Hepatocyte (in vitro differentiated cells): ENCODE results near the gene GRID1. TPM values are rescaled to one million over a fixed set of nuclear protein-coding genes. Genes with fewer than 3 reads are reported as not detected.

Experiments used
- DNase-seq: peaks from one replicate; pipeline ENCODE4 v3.0.0-alpha.2; 2016; ENCODE audit warnings: low spot score
- H2AFZ ChIP-seq: fragments of 200-600 bp; sonication (generic); 2 replicates; pipeline ENCODE4 v1.6.0; 2016; ENCODE audit warnings: antibody characterized with exemption, mild to moderate bottlenecking
- H3K27ac ChIP-seq: fragments of 200-600 bp; sonication (generic); 2 replicates; pipeline ENCODE4 v1.5.1; 2016; ENCODE audit warnings: mild to moderate bottlenecking
- H3K27me3 ChIP-seq: fragments of 200-600 bp; sonication (generic); 2 replicates; pipeline ENCODE4 v1.6.1; 2016
- H3K36me3 ChIP-seq: fragments of 200-600 bp; sonication (generic); replicated peaks from 2 replicates; pipeline ENCODE4 v1.5.1; 2016; ENCODE audit warnings: low read depth; ENCODE audit not compliant: insufficient read depth
- H3K4me1 ChIP-seq: fragments of 200-600 bp; sonication (generic); 2 replicates; pipeline ENCODE4 v1.5.1; 2016; ENCODE audit warnings: mild to moderate bottlenecking, moderate library complexity; ENCODE audit not compliant: insufficient read depth
- H3K4me2 ChIP-seq: fragments of 200-600 bp; sonication (generic); 2 replicates; pipeline ENCODE4 v1.6.0; 2016
- H3K4me3 ChIP-seq: fragments of 200-600 bp; sonication (generic); 2 replicates; pipeline ENCODE4 v1.5.1; 2016; ENCODE audit warnings: mild to moderate bottlenecking
- H3K79me2 ChIP-seq: fragments of 200-600 bp; sonication (generic); 2 replicates; pipeline ENCODE4 v1.6.0; 2017; ENCODE audit warnings: mild to moderate bottlenecking
- H3K9me2 ChIP-seq: fragments of 200-600 bp; sonication (generic); replicated peaks from 2 replicates; pipeline ENCODE4 v1.6.0; 2017; ENCODE audit warnings: mild to moderate bottlenecking; ENCODE audit not compliant: insufficient read depth
- H3K9me3 ChIP-seq: fragments of 200-600 bp; sonication (generic); 2 replicates; pipeline ENCODE4 v1.5.1; 2016; ENCODE audit warnings: low read depth, mild to moderate bottlenecking
- H4K20me1 ChIP-seq: fragments of 200-600 bp; sonication (generic); 2 replicates; pipeline ENCODE4 v1.6.0; 2016; ENCODE audit warnings: mild to moderate bottlenecking; ENCODE audit not compliant: insufficient read depth, poor library complexity, severe bottlenecking
- EZH2 ChIP-seq: fragments of 200-600 bp; sonication (generic); IDR thresholded peaks from 2 replicates; pipeline ENCODE4 v1.6.1; 2016; ENCODE audit warnings: antibody characterized with exemption, mild to moderate bottlenecking, borderline replicate concordance
- EZH2phosphoT487 ChIP-seq: fragments of 200-600 bp; sonication (generic); IDR thresholded peaks from one replicate; pipeline ENCODE4 v1.6.1; 2018; ENCODE audit warnings: antibody characterized with exemption, mild to moderate bottlenecking, low read depth, moderate library complexity; ENCODE audit not compliant: unreplicated experiment, severe bottlenecking
- WGBS: methylation state at CpG from one replicate; pipeline ENCODE4 v1.1.6; 2016; ENCODE audit warnings: low lambda C conversion rate; ENCODE audit errors: missing lambda C conversion rate; 5-methylcytosine and 5-hydroxymethylcytosine counted together
- polyA plus RNA-seq: library from polyadenylated mRNA; unstranded; fragments of >200 nt; fragmentation: Nextera tagmentation; extraction: Ambion mirVana; gene quantifications from 2 replicates; pipeline ENCODE4 v1.2.1, GENCODE V29; 2016
- total RNA-seq: library from RNA; depleted of rRNA; stranded (reverse); fragments of >200 nt; gene quantifications from 2 replicates; pipeline ENCODE4 v1.2.3, GENCODE V29; 2014
- TF ChIP-seq, protein P1 (sequence below): fragments of 200-600 bp; sonication (generic); IDR thresholded peaks from 2 replicates; pipeline ENCODE4 v1.5.1; 2016; ENCODE audit warnings: antibody characterized with exemption, mild to moderate bottlenecking; ENCODE audit not compliant: poor library complexity

The GRID1 gene
- total and polyA plus RNA-seq, 2 experiments from 2014 or later: 0.07 to 0.37 TPM

GRCh38 chr10:86245015-86245394, 121.6 kb downstream of the GRID1 start:
- H2AFZ ChIP-seq: no peak overlapping the region
- no peaks in the 10 kb centered on the region for H3K9me2 ChIP-seq
- no peaks in the 10 kb centered on the region for H4K20me1 ChIP-seq
- 92% methylated on average over 5 of the region's 5 CpGs for WGBS
- no peak overlapping the region for H3K4me2 ChIP-seq
- no peak overlapping the region for H3K27ac ChIP-seq
- no peaks in the 10 kb centered on the region for H3K27me3 ChIP-seq
- H3K4me1 ChIP-seq: no peaks in the 10 kb centered on the region
- no peak overlapping the region for H3K4me3 ChIP-seq
- H3K9me3 ChIP-seq: no peaks in the 10 kb centered on the region
- H3K36me3 ChIP-seq: no peaks in the 10 kb centered on the region
- H3K79me2 ChIP-seq: no peaks in the 10 kb centered on the region
- no peak for DNase-seq
- TF ChIP-seq, protein P1, sequence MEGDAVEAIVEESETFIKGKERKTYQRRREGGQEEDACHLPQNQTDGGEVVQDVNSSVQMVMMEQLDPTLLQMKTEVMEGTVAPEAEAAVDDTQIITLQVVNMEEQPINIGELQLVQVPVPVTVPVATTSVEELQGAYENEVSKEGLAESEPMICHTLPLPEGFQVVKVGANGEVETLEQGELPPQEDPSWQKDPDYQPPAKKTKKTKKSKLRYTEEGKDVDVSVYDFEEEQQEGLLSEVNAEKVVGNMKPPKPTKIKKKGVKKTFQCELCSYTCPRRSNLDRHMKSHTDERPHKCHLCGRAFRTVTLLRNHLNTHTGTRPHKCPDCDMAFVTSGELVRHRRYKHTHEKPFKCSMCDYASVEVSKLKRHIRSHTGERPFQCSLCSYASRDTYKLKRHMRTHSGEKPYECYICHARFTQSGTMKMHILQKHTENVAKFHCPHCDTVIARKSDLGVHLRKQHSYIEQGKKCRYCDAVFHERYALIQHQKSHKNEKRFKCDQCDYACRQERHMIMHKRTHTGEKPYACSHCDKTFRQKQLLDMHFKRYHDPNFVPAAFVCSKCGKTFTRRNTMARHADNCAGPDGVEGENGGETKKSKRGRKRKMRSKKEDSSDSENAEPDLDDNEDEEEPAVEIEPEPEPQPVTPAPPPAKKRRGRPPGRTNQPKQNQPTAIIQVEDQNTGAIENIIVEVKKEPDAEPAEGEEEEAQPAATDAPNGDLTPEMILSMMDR: no peak
- no peak for TF ChIP-seq EZH2
- TF ChIP-seq EZH2phosphoT487: no peak

DNA sequence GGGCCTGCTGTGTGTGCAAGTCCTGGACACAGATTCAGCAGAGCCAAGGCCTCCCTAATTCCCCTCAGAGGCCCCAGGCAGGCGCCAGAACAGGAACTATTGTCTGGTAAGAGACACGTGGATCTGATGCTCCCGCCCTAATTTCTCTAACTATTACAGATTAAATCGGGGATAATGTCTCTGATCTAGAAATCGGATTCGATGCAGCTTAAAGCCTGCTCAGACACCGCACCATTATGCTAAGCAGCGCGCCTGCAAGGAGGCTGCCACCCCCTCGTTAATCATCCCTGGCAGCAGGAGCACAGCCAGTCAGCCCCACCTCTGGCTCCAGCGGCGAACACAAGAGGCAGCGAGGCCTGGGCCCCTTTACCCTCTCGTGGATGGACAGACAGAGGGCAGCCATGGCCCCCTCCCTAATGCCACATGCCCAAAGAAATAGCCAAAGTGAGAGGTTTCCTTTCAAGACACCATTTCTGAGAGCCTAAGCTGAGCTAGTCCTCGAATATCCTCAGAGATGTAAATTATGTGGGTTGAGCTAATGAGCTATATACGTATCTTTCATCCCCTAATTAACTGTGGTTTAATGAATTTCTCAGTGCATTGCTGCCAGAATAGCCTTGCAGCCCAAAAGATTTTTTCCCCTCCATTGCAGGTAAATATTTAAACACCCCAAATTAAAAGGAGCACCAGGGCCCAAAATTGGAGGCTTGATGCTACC, 122.1 kb downstream of the GRID1 start:
- H2AFZ ChIP-seq: no peak overlapping the region
- no peak overlapping the region for H3K4me2 ChIP-seq
- H3K9me3 ChIP-seq: no peaks in the 10 kb centered on the region
- H3K79me2 ChIP-seq: no peaks in the 10 kb centered on the region
- H4K20me1 ChIP-seq: no peaks in the 10 kb centered on the region
- no peak for DNase-seq
- no peaks in the 10 kb centered on the region for H3K4me1 ChIP-seq
- H3K27me3 ChIP-seq: no peaks in the 10 kb centered on the region
- 65% methylated on average over 16 of the region's 16 CpGs for WGBS
- no peaks in the 10 kb centered on the region for H3K9me2 ChIP-seq
- H3K36me3 ChIP-seq: no peaks in the 10 kb centered on the region
- no peak overlapping the region for H3K27ac ChIP-seq
- no peak overlapping the region for H3K4me3 ChIP-seq
- TF ChIP-seq EZH2phosphoT487: no peak
- TF ChIP-seq, protein P1: no peak
- TF ChIP-seq EZH2: no peak

DNA sequence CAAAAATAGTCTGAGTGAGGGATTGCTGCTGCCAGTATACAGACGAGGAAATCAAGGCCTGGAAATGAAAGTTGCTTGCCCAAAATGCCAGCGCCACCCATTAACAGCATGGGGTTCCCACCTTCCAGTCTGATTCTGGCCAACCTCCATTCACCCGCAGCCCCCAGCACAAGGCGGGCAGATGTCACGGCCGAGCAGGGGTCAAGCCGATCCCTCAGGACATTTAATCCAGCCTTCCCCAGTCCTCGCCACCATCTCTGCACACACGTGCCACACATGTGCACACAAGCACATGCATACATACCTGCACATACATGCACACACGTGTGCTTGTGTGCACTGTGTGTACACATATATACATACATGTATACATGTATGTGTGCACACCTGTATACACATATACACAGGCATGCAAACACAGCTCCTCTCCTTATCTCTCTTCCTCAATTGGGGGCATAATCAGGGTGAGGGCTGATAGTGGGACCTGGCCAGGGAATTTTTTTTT, 122.9 kb downstream of the GRID1 start:
- no peak overlapping the region for H2AFZ ChIP-seq
- H3K27me3 ChIP-seq: no peaks in the 10 kb centered on the region
- H3K9me3 ChIP-seq: no peaks in the 10 kb centered on the region
- no peaks in the 10 kb centered on the region for H3K79me2 ChIP-seq
- DNase-seq: no peak
- TF ChIP-seq EZH2 (no peak), EZH2phosphoT487 (no peak)
- TF ChIP-seq, protein P1: no peak
- no peaks in the 10 kb centered on the region for H3K9me2 ChIP-seq
- H3K27ac ChIP-seq: no peak overlapping the region
- 89% methylated on average over 10 of the region's 10 CpGs for WGBS
- no peak overlapping the region for H3K4me3 ChIP-seq
- no peak overlapping the region for H3K4me2 ChIP-seq
- H4K20me1 ChIP-seq: no peaks in the 10 kb centered on the region
- no peaks in the 10 kb centered on the region for H3K4me1 ChIP-seq
- no peaks in the 10 kb centered on the region for H3K36me3 ChIP-seq
